ENCODE data around the gene KAT5.
"Not testable (repeated sequence)": the region's sequence is repeated elsewhere in the genome, so short reads cannot be mapped to it uniquely, and the experiment has no call there.

Gene KAT5

DNA sequence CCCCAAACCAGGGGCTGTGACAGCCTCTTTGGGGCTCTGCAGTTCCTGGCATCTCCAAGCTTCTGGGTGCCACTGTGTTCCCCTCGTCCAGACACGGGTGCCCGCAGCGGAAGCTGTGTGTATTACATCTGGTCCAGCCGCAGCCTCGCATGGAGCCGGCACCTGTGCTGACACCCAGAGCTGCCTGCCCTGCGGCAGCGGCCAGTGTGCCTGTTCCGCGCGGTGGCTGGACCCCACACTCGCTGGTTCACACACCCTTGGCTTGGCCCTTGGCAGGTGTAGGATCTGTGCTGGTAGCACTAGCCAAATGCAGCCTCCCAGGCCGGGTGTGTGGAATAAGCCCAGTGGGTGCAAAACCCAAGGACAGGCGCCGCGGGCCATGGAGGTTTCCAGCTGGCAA lies 33.0 kb downstream of the KAT5 start:
- no peak for DNase-seq

DNA sequence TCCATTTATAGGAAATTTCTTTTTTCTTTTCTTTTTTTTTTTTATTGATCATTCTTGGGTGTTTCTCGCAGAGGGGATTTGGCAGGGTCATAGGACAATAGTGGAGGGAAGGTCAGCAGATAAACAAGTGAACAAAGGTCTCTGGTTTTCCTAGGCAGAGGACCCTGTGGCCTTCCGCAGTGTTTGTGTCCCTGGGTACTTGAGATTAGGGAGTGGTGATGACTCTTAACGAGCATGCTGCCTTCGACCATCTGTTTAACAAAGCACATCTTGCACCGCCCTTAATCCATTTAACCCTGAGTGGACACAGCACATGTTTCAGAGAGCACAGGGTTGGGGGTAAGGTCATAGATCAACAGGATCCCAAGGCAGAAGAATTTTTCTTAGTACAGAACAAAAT lies 50.1 kb downstream of the KAT5 start:
- not testable (repeated sequence) for DNase-seq

DNA sequence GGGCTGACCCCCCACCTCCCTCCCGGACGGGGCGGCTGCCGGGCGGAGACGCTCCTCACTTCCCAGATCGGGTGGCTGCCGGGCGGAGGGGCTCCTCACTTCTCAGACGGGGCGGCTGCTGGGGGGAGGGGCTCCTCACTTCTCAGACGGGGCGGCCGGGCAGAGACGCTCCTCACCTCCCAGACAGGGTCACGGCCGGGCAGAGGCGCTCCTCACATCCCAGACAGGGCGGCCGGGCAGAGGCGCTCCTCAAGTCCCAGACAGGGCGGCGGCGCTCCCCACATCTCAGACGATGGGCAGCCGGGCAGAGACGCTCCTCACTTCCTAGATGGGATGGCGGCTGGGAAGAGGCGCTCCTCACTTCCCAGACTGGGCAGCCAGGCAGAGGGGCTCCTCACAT lies 50.8 kb downstream of the KAT5 start:
- not testable (repeated sequence) for DNase-seq

DNA sequence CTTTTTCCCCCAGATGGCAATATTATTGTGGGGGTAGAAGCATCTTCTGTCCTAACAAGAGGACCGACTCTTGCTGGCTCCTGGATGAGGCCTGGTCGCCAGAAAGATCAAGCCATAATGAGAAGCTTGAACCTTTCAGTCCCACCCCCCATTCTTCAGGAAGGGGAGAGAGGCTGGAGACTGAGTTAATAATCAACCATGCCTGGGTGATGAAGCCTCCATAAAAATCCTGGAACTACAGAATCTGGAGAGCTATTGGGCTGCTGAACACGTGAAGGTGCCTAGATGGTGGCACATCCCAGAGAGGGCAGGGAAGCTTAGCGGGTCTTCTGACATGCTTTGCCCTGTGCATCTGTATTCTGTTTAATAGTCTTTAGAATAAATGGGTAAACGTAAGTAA lies 52.4 kb downstream of the KAT5 start:
- no peak for DNase-seq

DNA sequence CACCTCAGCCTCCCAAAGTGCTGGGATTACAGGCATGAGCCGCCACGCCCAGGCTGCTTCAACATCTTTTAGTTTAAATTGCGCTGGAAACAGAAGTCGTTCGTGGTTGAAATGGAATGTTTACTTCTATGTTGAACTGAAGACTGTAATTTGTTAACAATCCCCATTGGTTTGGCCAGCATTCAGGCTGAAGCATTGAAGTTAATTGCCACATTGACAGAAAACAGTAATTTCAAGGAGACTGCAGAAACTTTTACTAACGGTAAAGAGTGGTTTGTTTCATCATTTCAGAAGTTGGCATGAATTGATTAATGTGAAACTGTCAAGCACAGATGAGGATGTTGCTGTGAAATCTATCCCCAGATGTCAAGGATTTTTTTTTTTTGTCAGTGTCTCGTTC lies 54.5 kb downstream of the KAT5 start:
- DNase-seq, result no peak

DNA sequence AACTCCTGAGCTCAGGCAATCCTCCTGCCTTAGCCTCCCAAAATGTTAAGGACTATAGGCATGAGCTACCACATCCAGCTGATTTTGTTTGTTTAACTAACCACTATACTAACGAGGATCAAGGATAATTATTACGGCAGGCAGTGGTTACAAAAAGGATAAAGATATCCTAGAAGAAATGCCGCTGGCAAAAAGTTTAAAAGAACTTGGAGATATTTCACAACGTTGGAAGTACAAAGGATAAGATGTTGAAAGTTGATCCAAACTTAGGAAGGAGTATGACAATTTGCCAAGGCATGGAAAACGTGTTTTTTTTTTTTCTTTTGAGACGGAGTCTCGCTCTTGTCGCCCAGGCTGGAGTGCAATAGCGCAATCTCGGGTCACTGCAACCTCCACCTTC lies 55.4 kb downstream of the KAT5 start:
- DNase-seq, result no peak

DNA sequence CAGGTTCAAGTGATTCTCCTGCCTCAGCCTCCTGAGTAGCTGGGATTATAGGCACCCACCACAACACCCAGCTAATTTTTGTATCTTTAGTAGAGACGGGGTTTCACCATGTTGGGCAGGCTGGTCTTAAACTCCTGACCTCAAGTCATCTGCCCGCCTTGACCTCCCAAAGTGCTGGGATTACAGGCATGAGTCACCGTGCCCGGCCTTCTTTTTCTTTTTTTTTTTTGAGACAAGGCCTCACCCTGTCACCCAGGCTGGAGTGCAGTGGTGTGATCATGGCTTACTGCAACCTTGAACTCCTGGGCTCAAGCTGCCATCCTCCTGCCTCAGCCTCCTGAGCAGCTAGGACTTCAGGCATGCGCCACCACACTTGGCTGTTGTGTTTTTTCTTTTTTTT lies 55.8 kb downstream of the KAT5 start:
- DNase-seq, result not testable (repeated sequence)
